ENCODE measurements around the gene SPINK4.

The SPINK4 gene

DNA sequence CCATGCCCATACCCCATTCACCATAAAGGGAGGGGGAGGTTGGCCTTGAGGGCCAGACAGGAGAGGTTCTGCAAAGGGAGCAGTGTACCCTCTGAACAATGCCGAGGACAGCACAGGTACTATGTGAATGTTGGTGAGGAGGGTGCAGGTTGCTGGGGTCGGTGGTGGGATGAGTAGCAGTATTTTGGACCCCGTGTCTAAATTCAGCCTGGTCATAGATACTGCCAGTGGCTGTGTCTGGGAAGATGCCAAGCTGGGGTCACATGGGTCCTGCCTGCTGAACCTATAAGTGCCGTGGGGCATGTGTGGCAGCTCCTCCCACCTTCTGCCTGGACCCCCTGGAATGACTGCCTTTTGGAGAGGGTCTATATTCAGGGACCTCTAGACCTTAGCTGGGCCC, 11.4 kb upstream of the SPINK4 start:
- no peak for TF ChIP-seq Cebpa-rat (IDR thresholded peaks at IDR 0.05)
- Histone ChIP-seq H3K9ac (no peak overlapping the region), H3K27ac (no peak overlapping the region), H4K20me1 (no peaks in the 10 kb centered on the region), H3K36me3 (no peaks in the 10 kb centered on the region), H3K9me3 (no peaks in the 10 kb centered on the region), H3K4me1 (peaks cover 30% of the 10 kb centered on the region), H3K4me2 (no peak overlapping the region), H3K27me3 (no peaks in the 10 kb centered on the region), H3K4me3 (no peak overlapping the region)

DNA sequence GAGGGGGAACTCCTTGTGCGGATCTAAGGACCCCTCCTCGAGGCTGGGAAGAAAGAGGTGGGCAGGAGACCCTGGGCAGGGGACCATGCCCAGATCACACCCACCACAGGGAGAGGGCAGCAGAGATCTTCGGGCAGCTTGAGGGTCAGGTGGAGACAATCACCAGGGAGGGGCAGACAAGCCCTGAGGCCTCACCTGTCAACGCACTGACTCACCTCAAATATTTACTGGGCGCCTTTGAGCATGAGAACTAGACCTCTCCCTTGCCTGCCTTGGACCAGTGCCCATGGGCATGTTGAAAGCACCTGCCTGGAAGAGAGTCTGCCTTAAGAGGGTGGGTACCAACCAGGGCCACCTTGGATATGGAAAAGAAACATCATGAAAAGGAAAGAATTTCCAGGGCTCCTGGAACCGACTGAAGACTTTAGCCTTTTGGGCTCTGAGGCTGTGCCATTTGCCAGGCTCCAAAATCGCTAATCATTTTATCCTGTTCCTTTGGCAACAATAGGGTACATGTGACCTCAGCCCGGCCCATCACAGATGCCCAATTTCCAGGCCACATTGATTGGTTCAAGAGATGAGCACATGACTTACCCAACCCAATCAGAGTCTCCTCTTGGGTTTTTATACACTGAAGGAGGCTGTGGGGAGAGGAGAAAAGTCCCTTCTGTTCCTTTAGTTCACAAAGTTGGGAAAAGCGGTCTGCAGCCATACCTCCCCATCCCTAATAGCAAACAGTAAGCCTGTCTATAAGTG, 10.4 kb upstream of the SPINK4 start:
- TF ChIP-seq Cebpa-rat (IDR thresholded peaks at IDR 0.05), result no peak
- H3K9ac ChIP-seq, result no peak overlapping the region
- peaks cover 26% of the 10 kb centered on the region; the same call in 1 of the 2 replicates for H3K4me1 ChIP-seq
- H3K4me3 ChIP-seq, result no peak overlapping the region
- H3K27me3 ChIP-seq, result no peaks in the 10 kb centered on the region
- H3K4me2 ChIP-seq, result no peak overlapping the region
- no peaks in the 10 kb centered on the region for H3K9me3 ChIP-seq
- H3K36me3 ChIP-seq, result no peaks in the 10 kb centered on the region
- no peaks in the 10 kb centered on the region for H4K20me1 ChIP-seq
- H3K27ac ChIP-seq, result no peak overlapping the region

DNA sequence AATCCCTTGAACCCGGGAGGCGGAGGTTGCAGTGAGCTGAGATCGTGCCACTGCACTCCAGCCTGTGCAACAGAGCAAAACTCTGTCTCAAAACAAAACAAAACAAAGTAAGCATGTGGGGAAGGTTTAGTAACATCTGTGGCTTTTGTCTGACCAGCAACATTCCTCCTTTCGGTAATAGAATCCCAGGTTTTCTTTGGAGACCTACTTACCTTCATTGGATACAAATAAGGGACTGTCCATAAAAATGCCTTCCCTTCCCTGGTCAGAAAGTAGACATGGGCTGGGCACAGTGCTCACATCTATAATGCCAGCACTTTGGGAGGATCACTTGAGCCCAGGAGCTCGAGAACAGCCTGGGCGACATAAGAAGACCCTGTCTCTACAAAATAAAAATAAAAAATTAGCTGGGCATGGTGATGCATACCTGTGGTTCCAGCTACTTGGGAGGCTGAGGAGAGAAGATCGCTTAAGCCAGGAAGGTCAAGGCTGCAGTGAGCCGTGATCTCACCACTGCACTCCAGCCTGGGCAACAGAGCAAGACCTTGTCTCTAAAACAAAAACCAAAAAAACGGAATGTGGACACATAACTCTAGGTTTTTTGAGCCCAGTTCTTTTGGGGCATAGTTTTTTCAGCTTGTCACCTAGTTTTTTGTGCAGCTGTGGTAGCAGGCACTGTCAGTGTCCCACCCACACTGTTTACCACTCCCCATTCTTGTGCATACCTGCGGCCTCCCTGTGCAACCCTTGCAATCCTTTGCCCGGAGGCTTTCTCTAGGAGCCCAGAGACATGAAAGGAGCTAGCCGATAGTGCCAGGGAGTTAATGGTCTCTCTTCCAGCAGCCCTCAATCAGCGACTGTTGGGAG, 9.0 kb upstream of the SPINK4 start:
- Histone ChIP-seq H3K9ac (no peak overlapping the region), H3K4me3 (no peak overlapping the region), H4K20me1 (no peaks in the 10 kb centered on the region), H3K36me3 (no peaks in the 10 kb centered on the region), H3K4me1 (peaks cover 17% of the 10 kb centered on the region; the same call in 1 of the 2 replicates), H3K4me2 (no peak overlapping the region), H3K27me3 (no peaks in the 10 kb centered on the region), H3K27ac (no peak overlapping the region), H3K9me3 (no peaks in the 10 kb centered on the region)
- TF ChIP-seq Cebpa-rat (IDR thresholded peaks at IDR 0.05), result no peak

DNA sequence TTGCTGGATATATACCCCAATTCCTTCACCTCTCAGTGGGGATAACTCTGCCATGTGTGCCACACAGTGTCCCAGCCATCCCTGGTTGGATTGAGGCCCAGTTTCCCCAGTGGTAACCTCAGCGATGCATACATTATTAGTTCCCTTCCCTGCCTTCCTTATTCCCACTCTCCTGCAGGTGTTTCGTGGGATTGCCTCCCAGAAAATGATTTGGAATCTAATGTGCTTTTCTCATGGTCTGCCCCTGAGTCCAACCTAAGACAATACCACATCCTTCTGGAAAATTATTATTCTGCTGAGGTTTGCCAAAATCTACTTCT, 8.4 kb upstream of the SPINK4 start:
- Histone ChIP-seq H4K20me1 (no peaks in the 10 kb centered on the region), H3K9ac (no peak overlapping the region), H3K27me3 (no peaks in the 10 kb centered on the region), H3K36me3 (no peaks in the 10 kb centered on the region), H3K4me1 (peaks cover 14% of the 10 kb centered on the region; the same call in 1 of the 2 replicates), H3K4me2 (no peak overlapping the region), H3K27ac (no peak overlapping the region), H3K4me3 (no peak overlapping the region), H3K9me3 (no peaks in the 10 kb centered on the region)
- TF ChIP-seq Cebpa-rat (IDR thresholded peaks at IDR 0.05), result no peak

DNA sequence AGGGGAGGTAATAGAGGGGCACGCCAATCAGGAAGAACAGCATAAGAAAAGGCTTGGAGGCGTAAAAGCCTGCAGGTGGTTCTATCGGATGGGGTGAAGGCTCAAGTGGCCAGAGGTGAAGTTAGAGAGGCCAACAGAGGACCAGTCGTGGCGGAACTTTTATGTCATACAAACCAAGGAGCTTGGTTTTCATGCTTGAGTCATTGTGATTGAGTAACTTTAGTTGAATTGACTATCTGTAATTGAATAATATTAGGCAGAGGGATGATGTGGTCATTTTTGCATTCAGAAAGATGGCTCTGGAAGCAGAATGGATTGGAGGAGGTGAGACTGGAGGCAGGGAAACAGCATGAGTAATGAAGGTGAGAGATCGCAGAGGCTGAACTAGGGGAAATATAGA, 7.2 kb upstream of the SPINK4 start:
- Histone ChIP-seq H3K27me3 (no peaks in the 10 kb centered on the region), H3K4me2 (no peak overlapping the region), H3K27ac (no peak overlapping the region), H3K9ac (no peak overlapping the region), H3K4me1 (peaks cover 5% of the 10 kb centered on the region; the same call in 1 of the 2 replicates), H3K9me3 (no peaks in the 10 kb centered on the region), H3K4me3 (no peak overlapping the region), H3K36me3 (no peaks in the 10 kb centered on the region), H4K20me1 (no peaks in the 10 kb centered on the region)
- TF ChIP-seq Cebpa-rat (IDR thresholded peaks at IDR 0.05), result no peak

DNA sequence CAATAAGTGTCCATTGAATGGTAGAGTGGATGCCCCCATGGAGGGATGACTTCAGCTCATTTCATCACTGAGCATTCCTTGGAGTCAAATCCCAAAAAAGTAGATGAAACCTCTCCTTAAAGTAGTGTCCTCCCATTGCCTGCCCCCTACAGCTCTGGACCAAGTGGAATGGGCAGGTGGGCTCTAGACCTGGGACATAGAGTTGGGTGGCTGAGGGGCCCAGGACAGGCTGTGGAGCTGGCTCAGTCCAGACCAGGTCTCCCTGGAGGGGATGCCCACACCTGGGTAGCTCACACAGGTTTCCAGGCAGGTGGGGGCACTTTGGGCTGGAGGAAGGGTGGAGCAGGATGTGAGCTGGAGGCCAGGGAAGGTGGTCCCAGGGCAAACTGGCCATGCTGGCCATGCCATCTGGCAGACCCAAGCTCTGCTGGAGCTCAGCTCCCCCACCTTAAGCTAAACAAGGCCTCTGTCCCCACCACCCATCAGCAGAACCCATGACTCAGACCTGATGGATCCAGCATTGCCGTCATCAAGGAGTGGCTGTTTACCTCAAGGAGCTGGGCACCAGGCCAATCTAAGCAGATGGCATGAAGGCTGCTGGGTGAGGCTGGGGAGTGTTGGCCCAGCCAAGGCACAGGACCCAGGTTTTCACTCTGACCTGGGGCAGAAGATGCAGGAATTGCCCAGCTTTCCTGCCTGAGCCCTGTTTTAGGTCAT, 6.2 kb upstream of the SPINK4 start:
- Histone ChIP-seq H3K9ac (no peak overlapping the region), H3K36me3 (no peaks in the 10 kb centered on the region), H3K27me3 (no peaks in the 10 kb centered on the region), H3K4me1 (peaks cover 2% of the 10 kb centered on the region; the same call in 1 of the 2 replicates), H4K20me1 (no peaks in the 10 kb centered on the region), H3K4me3 (no peak overlapping the region), H3K27ac (no peak overlapping the region), H3K4me2 (no peak overlapping the region), H3K9me3 (no peaks in the 10 kb centered on the region)
- TF ChIP-seq Cebpa-rat (IDR thresholded peaks at IDR 0.05), result no peak

DNA sequence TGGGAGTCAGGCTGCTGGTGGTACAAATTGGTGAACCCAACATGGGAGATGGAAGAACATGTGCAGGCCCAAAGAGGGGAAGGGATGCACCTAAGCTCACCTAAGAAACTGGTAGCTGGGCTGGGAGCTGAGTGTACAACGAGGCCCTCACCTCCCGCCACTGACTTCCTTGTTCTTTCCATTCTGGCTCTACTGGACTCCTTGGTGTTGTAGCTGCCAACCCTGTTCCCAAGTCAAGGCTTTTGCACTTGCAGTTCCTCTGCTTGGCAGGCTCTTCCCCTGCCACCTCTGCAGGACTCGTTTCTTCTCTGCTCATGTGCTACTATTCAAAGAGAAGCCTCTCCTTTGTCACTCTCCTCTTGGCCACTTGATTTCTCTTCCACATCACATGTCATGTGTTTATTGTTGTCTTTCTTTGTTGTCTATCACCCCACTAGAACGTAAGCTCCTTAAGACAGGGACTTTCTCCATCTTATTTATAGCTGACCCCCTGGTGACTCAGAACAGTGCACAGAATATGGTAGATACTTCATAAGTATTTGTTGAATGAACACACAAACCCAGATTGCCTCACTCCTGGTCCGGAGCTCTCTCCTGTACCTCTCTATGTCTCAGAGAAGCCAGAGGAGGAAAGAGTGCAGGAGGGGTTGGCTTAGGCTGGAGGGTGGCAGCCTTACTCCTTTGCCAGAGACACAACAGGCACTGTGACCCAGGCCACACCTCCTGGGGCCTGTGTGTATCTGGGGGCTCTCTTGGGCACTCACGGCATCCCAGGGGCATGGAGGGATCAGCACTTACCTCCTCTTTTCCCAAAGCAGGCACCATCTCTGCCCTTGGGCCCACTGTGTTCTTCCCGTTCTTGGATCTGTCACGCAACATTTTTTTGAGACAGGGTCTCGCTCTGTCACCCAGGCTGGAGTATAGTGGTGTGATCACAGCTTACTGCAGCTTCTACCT, 5.2 kb upstream of the SPINK4 start:
- no peak overlapping the region for H3K4me2 ChIP-seq
- no peak for TF ChIP-seq Cebpa-rat (IDR thresholded peaks at IDR 0.05)
- H3K27ac ChIP-seq, result no peak overlapping the region
- H4K20me1 ChIP-seq, result no peaks in the 10 kb centered on the region
- no peaks in the 10 kb centered on the region for H3K36me3 ChIP-seq
- no peak overlapping the region for H3K4me3 ChIP-seq
- H3K9ac ChIP-seq, result no peak overlapping the region
- H3K27me3 ChIP-seq, result no peaks in the 10 kb centered on the region
- H3K9me3 ChIP-seq, result no peaks in the 10 kb centered on the region
- H3K4me1 ChIP-seq, result peaks cover 4% of the 10 kb centered on the region; the same call in 1 of the 2 replicates

DNA sequence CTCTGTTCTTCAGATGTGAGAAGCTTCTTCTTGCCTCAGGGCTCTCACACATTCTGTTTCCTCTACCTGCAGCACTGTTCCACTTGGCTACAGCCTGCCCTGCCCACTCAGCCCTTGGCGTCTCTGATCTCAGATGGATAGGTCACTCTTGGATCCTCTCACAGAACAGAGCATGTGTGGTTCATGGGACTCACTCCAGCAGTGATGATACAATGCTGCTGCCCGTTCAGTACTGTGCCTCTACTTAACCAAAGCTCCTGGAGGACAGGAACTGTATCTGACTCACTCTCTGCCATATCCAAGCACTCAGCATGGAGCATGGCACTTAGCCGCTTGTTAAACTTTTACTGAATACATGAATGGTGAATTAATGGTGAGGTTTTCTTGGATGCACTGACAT, 3.4 kb upstream of the SPINK4 start:
- no peak overlapping the region for H3K4me3 ChIP-seq
- H3K36me3 ChIP-seq, result no peaks in the 10 kb centered on the region
- no peaks in the 10 kb centered on the region for H3K9me3 ChIP-seq
- H3K9ac ChIP-seq, result no peak overlapping the region
- no peak for TF ChIP-seq Cebpa-rat (IDR thresholded peaks at IDR 0.05)
- no peaks in the 10 kb centered on the region for H4K20me1 ChIP-seq
- no peak overlapping the region for H3K4me2 ChIP-seq
- H3K4me1 ChIP-seq, result peaks cover 10% of the 10 kb centered on the region; the same call in 1 of the 2 replicates
- no peaks in the 10 kb centered on the region for H3K27me3 ChIP-seq
- no peak overlapping the region for H3K27ac ChIP-seq

DNA sequence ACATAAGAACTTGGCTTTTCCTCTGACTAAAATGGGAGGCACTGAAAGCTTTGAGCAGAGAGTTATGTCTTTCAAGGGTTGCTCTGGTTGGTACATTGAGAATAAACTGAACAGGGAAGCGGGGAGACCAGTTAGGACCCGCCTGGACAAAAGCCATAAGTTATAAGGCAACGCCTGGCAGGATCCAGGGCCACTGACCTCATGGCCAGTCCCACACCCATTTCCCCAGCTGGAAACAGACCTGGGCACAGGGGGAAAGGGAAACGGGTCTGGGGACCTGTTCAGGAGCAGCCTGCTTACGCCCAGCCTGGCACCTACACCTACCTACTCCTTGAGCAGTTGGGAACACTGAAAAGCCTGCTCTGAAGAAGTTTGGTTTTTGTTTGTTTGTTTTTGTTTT, 1.3 kb downstream of the SPINK4 start:
- H3K27me3 ChIP-seq, result no peaks in the 10 kb centered on the region
- H3K4me2 ChIP-seq, result no peak overlapping the region
- H3K4me3 ChIP-seq, result no peak overlapping the region
- no peak overlapping the region for H3K27ac ChIP-seq
- no peaks in the 10 kb centered on the region for H3K9me3 ChIP-seq
- no peak for TF ChIP-seq Cebpa-rat (IDR thresholded peaks at IDR 0.05)
- H4K20me1 ChIP-seq, result no peaks in the 10 kb centered on the region
- no peak overlapping the region for H3K9ac ChIP-seq
- H3K36me3 ChIP-seq, result 0 out of 2 replicates have a peak, but pooled peaks cover 4% of the 10 kb centered on the region
- peaks cover 10% of the 10 kb centered on the region; the same call in 1 of the 2 replicates for H3K4me1 ChIP-seq
